Lung (tissue), 12 donors: Measurements from ENCODE around the gene ZNF654. TPM values are rescaled to one million over a fixed set of nuclear protein-coding genes. Genes with fewer than 3 reads are reported as not detected.

Experiments used
- ATAC-seq: fragments of 200-7000 bp; cut with Tn5 transposase; one replicate; pipeline ENCODE4 v1.9.1; 2020; ENCODE audit warnings: moderate number of reproducible peaks; ENCODE audit not compliant: insufficient read depth, low FRiP score
- DNase-seq, 3 donors: peaks; one replicate each; pipeline ENCODE4 v3.0.0-alpha.2; 2013 to 2017
- H3K27ac ChIP-seq, 2 donors: one replicate each; pipeline ENCODE4 v1.5.1; 2013; ENCODE audit warnings: mild to moderate bottlenecking in 2 of 2, moderate library complexity in 2 of 2, control low read depth in 1 of 2, inconsistent platforms in 1 of 2, low read depth in 1 of 2, low read length in 1 of 2
- H3K27me3 ChIP-seq, 3 donors: one replicate each; pipeline ENCODE4 v1.5.1; 2013; ENCODE audit warnings: low read length in 2 of 3; ENCODE audit not compliant: control insufficient read depth in 3 of 3, insufficient read depth in 3 of 3
- H3K36me3 ChIP-seq, 4 donors: one replicate each; pipeline ENCODE4 v1.5.1; 2013; ENCODE audit warnings: low read length in 4 of 4, mild to moderate bottlenecking in 1 of 4, moderate library complexity in 1 of 4; ENCODE audit not compliant: control insufficient read depth in 4 of 4, insufficient read depth in 4 of 4
- H3K4me1 ChIP-seq, 5 donors: one replicate each; pipeline ENCODE4 v1.5.1; 2013; ENCODE audit warnings: low read length in 5 of 5, mild to moderate bottlenecking in 2 of 5, moderate library complexity in 1 of 5; ENCODE audit not compliant: control insufficient read depth in 5 of 5, insufficient read depth in 5 of 5
- H3K4me3 ChIP-seq: one replicate; pipeline ENCODE4 v1.5.1; 2013; ENCODE audit warnings: mild to moderate bottlenecking, control low read depth, moderate library complexity
- H3K9ac ChIP-seq, 2 donors: one replicate each; pipeline ENCODE4 v1.5.1; 2013; ENCODE audit warnings: low read length in 2 of 2, control low read depth in 1 of 2; ENCODE audit not compliant: insufficient read depth in 1 of 2
- H3K9me3 ChIP-seq, 4 donors: one replicate each; pipeline ENCODE4 v1.5.1; 2013; ENCODE audit warnings: low read length in 3 of 4, mild to moderate bottlenecking in 1 of 4, moderate library complexity in 1 of 4; ENCODE audit not compliant: control insufficient read depth in 4 of 4, insufficient read depth in 3 of 4
- WGBS, 2 donors: extraction: QIAGEN DNeasy Blood & Tissue Kit; methylation state at CpG; one replicate each; pipeline ENCODE4 v1.1.7; 2013; 5-methylcytosine and 5-hydroxymethylcytosine counted together
- polyA plus RNA-seq, 2 donors: library from polyadenylated mRNA; stranded (reverse); fragments of 200-250 nt; gene quantifications; one replicate each; pipeline ENCODE4 v1.2.1, GENCODE V29; 2013
- total RNA-seq, 2 donors: library from RNA; depleted of rRNA in 1 of 2; stranded (reverse); fragments of >200 nt in 1 of 2; gene quantifications; one replicate each; pipeline ENCODE4 v1.2.1, GENCODE V29; 2014 to 2021
- TF ChIP-seq, protein P1 (sequence below): IDR thresholded peaks from 2 replicates; pipeline ENCODE4 v1.5.1; 2012; ENCODE audit warnings: mild to moderate bottlenecking; ENCODE audit errors: control extremely low read depth, extremely low read depth
- donor health status: control.
- donor health status: control.
- donor health status: Bipolar disorder and iron deficiency.
- donor health status: healthy.
- donor health status: DM: yes; HTN: yes; CAD: no.

ZNF654 gene
- total and polyA plus RNA-seq, 4 donors = 3.1 to 35.4 (median 7.4) TPM

DNA sequence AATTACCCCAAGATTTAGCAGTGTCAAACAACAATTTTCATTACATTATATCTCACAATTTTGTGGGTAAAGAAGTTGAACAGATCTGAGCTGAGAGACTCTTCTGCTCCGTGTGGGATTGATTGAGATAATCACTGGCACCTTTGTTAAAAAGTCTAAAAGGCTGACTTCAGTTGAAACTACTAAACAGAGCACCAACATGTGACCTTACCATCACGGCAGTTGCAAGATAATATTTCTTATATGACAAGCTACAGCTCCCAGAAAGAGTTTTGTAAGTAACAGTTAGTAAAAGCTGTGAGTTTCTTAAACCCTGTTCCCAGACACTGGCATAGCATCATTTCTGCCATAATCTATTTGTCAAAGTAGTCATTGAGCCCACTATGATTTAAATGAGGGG is 25.2 kb upstream of the ZNF654 start:
- Histone ChIP-seq H3K9ac (no peak overlapping the region), H3K36me3 (no peaks in the 10 kb centered on the region), H3K4me3 (no peak overlapping the region), H3K27ac (no peak overlapping the region), H3K27me3 (no peaks in the 10 kb centered on the region), H3K9me3 (no peaks in the 10 kb centered on the region), H3K4me1 (peaks cover 0 to 4% (median 0%) of the 10 kb centered on the region in 5 donors)
- ATAC-seq = no peak
- no peak for DNase-seq
- TF ChIP-seq, protein P1, sequence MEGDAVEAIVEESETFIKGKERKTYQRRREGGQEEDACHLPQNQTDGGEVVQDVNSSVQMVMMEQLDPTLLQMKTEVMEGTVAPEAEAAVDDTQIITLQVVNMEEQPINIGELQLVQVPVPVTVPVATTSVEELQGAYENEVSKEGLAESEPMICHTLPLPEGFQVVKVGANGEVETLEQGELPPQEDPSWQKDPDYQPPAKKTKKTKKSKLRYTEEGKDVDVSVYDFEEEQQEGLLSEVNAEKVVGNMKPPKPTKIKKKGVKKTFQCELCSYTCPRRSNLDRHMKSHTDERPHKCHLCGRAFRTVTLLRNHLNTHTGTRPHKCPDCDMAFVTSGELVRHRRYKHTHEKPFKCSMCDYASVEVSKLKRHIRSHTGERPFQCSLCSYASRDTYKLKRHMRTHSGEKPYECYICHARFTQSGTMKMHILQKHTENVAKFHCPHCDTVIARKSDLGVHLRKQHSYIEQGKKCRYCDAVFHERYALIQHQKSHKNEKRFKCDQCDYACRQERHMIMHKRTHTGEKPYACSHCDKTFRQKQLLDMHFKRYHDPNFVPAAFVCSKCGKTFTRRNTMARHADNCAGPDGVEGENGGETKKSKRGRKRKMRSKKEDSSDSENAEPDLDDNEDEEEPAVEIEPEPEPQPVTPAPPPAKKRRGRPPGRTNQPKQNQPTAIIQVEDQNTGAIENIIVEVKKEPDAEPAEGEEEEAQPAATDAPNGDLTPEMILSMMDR = no peak
- 17 to 52% methylated on average over 2 of the region's 2 CpGs for WGBS, 2 donors

DNA sequence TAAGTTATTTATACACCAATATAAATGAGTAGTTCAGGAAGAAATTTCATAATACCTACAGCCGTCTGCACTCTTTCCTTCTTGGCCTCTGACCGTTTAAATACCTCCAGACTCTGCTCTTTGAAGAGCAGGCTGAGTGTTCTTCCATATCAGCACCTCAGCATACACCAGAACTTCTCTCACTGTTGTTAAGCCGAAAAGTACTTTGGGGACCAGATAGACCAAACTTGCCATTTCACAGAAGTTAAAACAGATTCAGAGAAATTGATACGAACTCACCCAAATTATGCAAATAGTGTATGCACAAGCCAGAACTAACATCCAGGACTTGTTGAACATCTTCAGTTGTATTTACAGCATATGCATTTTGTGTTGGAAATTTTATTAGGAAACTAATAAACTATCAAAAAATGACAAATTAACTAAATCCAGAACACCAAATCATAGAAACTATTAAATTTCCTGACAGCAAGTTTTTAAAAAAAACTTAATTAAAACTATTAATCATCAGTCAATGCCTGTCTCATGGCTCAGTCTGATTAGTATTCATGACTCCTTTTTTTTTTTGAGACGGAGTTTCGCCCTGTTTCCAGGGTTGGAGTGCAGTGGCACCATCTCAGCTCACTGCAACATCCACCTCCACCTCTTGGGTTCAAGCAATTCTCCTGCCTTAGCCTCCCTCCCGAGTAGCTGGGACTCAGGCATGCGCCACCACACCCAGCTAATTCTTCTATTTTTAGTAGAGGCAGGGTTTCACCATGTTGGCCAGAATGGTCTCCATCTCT is 24.4 kb upstream of the ZNF654 start:
- ATAC-seq (no peak), DNase-seq (peak in 1 of 3 donors; percentile 12)
- Histone ChIP-seq H3K27ac (no peak overlapping the region), H3K9ac (no peak overlapping the region), H3K4me1 (peaks cover 0 to 4% (median 0%) of the 10 kb centered on the region in 5 donors), H3K4me3 (no peak overlapping the region), H3K36me3 (no peaks in the 10 kb centered on the region), H3K9me3 (no peaks in the 10 kb centered on the region), H3K27me3 (no peaks in the 10 kb centered on the region)
- TF ChIP-seq, protein P1 = no peak
- WGBS, 2 donors = 63 to 74% methylated on average over 8 of the region's 8 CpGs

DNA sequence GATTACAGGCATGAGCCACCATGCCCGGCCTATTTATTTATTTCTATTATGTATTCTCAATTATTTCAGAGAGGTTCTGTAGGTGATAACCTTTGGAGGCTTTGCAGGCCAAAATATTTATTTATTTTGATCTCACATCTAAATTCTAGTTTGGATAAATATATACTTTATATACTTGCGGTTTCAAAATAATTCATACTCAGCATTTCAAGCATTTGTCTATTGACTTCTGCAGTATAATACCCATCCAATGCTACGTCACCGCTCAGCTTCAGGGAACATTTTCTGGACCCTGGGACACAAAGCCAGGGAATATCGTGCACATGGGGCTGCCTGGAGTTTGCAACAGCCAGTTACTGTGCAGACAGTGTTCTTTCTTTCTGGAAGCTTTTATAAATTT is 22.8 kb upstream of the ZNF654 start:
- no peaks in the 10 kb centered on the region for H3K36me3 ChIP-seq
- DNase-seq (no peak), ATAC-seq (no peak)
- no peaks in the 10 kb centered on the region for H3K27me3 ChIP-seq
- no peak overlapping the region for H3K27ac ChIP-seq
- TF ChIP-seq, protein P1 = no peak
- H3K9me3 ChIP-seq = no peaks in the 10 kb centered on the region
- H3K4me1 ChIP-seq = peaks cover 0 to 4% (median 0%) of the 10 kb centered on the region in 5 donors
- WGBS, 2 donors = 86 to 99% methylated on average over 5 of the region's 5 CpGs
- no peak overlapping the region for H3K9ac ChIP-seq
- no peak overlapping the region for H3K4me3 ChIP-seq

DNA sequence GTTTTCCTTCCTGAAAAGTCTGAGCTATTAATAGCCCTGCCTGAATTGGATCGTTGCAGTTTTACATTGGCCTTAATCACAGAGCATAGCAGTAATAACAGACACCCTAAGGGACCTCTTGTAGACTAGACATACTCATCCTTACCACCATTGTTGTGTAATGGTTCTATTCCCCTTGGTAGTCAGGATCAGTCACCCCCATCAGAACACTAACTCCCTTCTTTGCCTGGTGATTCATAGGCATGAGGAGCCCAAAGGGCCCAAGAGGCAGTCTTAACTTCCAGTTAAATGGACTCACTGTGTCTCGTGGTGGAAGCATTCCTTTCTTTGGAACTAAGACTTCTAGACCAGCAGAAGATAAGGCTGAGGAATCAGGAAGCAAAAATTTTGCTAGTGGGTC is 20.5 kb upstream of the ZNF654 start:
- Histone ChIP-seq H3K36me3 (no peaks in the 10 kb centered on the region), H3K9me3 (peaks cover 0 to 2% (median 0%) of the 10 kb centered on the region in 4 donors), H3K4me1 (no peaks in the 10 kb centered on the region), H3K27ac (no peak overlapping the region), H3K27me3 (no peaks in the 10 kb centered on the region), H3K4me3 (no peak overlapping the region), H3K9ac (no peak overlapping the region)
- DNase-seq (no peak), ATAC-seq (no peak)
- WGBS, 2 donors = 42 to 51% methylated on average over 2 of the region's 2 CpGs
- TF ChIP-seq, protein P1 = no peak
